Islet precursor cell (in vitro differentiated cells): ENCODE measurements around the gene ACSL1.

ENCODE experiments used
- DNase-seq: peaks from one replicate; pipeline ENCODE4 v3.0.0-alpha.2; 2018

ACSL1 gene

GRCh38 chr4:184706453-184706852, 119.3 kb downstream of the ACSL1 start:
- no peak for DNase-seq

GRCh38 chr4:184705692-184706091, 120.1 kb downstream of the ACSL1 start:
- no peak for DNase-seq
